GM12872 (cell line): ENCODE results near the gene PCSK4.

Source experiments
- CTCF ChIP-seq: IDR thresholded peaks from 3 replicates; pipeline ENCODE4 v1.5.1; 2011; ENCODE audit warnings: low read depth, mild to moderate bottlenecking, low read length, moderate library complexity; ENCODE audit not compliant: insufficient read depth

The PCSK4 gene

GRCh38 chr19:1496714-1497577 lies 6.8 kb upstream of the PCSK4 start:
- TF ChIP-seq CTCF = no peak

DNA sequence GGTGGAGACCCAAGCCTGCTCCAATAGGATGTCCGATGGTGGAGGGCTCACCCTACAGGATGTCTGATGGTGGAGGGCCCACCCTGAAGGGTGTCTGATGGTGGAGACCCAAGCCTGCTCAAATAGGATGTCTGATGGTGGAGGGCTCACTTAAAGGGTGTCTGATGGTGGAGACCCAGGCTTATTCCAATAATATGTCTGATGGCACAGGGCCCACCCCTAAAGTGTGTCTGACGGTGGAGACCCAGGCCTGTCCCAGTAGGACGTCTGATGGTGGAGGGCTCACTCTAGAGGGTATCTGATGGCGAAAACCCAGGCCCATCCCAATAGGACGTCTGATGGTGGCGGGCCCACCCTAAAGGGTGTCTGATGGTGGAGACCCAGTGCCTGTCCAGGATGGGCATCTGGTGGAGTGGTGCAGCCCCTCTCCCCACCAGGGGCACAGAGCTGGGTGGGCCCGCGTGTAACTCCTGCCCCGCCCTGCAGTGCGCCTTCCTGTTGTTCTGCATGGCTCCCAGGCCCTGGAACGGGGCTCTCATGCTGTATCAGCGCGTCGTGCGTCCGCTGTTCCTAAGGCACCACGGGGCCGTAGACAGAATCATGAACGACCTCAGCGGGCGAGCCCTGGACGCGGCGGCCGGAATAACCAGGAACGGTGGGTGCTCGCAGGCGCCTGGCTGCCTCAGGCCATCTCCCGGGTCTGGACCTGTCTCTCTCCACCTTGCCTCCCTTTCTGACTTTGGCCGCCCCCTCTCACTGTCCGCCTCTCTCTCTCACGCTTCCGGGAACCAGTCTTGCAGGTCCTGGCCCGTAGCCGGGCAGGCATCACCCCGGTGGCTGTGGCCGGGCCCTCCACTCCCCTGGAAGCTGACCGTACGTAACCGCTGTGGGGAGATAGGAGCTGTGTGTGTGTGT lies 5.9 kb upstream of the PCSK4 start:
- TF ChIP-seq CTCF = no peak

DNA sequence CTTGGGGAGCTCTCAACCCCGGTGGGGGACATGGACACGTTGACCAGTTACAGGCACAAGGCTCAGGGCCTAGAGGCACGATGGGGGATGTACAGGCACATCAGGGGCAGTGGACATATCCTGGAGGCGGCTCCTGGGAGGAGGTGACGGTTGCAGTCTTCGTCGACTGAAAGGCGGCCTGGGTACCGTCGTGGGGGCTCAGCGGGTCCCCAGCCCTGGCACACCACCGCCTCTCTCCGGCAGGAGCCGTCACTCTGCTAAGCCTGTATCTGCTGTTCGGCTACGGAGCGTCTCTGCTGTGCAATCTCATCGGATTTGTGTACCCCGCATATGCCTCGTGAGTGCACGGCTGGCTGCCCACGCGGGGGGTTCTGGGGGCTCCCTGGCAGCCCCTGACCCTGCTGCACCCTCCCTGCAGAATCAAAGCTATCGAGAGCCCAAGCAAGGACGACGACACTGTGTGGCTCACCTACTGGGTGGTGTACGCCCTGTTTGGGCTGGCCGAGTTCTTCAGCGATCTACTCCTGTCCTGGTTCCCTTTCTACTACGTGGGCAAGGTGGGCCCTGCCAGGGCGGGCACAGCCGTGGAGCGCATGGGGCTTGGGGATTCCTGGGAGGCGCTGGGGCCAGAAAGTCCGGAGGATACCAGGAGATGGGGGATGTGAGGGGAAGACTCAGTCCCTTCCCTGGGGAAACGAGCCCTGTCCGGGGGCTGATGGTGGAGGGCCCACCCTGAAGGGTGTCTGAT lies 5.1 kb upstream of the PCSK4 start:
- TF ChIP-seq CTCF = no peak

DNA sequence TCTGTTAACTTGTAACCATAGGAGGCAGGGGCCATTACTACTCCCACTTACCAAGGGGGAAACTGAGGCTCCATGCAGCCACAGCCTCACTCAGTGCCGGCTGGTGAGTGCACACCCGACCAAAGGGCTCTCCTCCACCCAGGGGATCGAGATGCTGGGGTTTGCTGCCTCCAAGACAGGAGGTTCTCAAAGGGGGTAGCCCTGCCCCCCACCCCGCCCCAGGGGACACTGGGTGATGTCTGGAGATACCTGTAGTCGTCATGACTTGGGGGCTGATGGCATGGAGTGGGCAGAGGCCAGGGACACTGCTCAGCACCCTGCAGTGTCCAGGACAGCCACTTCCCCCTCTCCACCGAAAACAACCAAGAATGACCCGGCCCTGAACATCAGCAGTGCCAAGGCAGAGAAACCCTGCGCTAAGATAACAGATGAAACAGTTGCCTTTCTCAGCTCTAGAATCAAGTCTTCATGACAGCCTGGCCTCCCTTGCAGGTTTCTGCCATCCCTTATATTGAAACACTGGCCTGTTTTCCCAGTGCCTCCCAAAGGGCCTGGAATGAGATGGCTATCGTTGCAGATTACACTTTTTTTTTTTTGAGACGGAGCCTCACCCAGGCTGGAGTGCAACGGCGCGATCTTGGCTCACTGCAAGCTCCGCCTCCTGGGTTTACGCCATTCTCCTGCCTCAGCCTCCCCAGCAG lies 4.1 kb upstream of the PCSK4 start:
- no peak for TF ChIP-seq CTCF

DNA sequence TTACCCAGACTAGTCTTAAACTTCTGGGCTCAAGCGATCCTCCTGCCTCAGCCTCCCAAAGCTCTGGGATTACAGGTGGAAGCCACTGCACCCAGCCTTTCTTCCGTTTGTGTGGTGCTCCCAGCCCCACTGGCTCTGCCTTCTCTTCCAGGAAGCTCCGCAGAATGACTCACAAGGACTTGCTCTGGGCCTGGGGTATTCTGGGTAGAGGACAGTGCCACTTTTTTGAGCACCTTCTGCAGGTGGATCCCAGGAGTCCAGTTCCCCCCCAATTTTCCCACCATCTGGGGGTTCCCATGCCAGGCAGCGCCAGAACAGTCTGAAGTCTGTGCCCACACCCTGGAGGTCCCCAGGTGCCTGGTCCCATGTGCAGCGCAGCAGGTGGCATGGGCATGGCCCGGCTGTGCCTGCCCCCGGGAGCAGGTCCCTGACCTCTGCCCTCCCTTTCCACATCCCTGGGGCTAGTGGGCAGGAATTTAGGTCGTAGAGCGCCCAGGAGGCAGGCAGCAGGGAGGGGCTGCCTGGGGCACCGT lies 2.4 kb upstream of the PCSK4 start:
- no peak for TF ChIP-seq CTCF

DNA sequence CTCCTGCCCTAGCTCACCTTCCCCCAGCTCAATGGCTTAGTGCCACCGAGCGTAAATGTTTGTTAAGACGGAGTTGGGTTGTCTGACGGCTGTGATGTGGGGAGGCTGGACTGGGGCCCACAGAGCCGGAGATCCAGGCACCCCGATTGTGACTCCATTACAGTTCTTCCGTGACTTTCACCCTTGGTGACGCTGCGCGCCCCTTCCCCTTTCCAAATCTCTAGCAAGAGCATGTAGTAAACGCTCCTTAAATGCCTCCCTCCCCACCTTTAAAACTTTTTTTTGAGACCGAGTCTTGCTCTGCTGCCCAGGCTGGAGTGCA lies 1.7 kb upstream of the PCSK4 start:
- TF ChIP-seq CTCF = no peak
